HUES6 (cell line): ENCODE results near the gene YPEL2.

Source experiments
- H3K27ac ChIP-seq: 2 replicates; pipeline ENCODE4 v1.7.0; 2013; ENCODE audit warnings: low read depth, mild to moderate bottlenecking, low read length, inconsistent platforms
- H3K27me3 ChIP-seq: 2 replicates; pipeline ENCODE4 v1.6.1; 2013; ENCODE audit warnings: low read length; ENCODE audit not compliant: control insufficient read depth, insufficient read depth
- H3K36me3 ChIP-seq: 2 replicates; pipeline ENCODE4 v1.6.1; 2013; ENCODE audit warnings: low read length; ENCODE audit not compliant: control insufficient read depth, insufficient read depth
- H3K4me1 ChIP-seq: 2 replicates; pipeline ENCODE4 v1.6.1; 2013; ENCODE audit warnings: low read length; ENCODE audit not compliant: control insufficient read depth, insufficient read depth
- H3K4me3 ChIP-seq: 2 replicates; pipeline ENCODE4 v1.5.1; 2013; ENCODE audit warnings: low read depth, low read length
- H3K9ac ChIP-seq: one replicate; pipeline ENCODE4 v1.6.1; 2013; ENCODE audit warnings: mild to moderate bottlenecking, low read length
- H3K9me3 ChIP-seq: 2 replicates; pipeline ENCODE4 v1.6.1; 2013; ENCODE audit warnings: low read depth, low read length; ENCODE audit not compliant: control insufficient read depth, insufficient read depth

The YPEL2 gene

DNA sequence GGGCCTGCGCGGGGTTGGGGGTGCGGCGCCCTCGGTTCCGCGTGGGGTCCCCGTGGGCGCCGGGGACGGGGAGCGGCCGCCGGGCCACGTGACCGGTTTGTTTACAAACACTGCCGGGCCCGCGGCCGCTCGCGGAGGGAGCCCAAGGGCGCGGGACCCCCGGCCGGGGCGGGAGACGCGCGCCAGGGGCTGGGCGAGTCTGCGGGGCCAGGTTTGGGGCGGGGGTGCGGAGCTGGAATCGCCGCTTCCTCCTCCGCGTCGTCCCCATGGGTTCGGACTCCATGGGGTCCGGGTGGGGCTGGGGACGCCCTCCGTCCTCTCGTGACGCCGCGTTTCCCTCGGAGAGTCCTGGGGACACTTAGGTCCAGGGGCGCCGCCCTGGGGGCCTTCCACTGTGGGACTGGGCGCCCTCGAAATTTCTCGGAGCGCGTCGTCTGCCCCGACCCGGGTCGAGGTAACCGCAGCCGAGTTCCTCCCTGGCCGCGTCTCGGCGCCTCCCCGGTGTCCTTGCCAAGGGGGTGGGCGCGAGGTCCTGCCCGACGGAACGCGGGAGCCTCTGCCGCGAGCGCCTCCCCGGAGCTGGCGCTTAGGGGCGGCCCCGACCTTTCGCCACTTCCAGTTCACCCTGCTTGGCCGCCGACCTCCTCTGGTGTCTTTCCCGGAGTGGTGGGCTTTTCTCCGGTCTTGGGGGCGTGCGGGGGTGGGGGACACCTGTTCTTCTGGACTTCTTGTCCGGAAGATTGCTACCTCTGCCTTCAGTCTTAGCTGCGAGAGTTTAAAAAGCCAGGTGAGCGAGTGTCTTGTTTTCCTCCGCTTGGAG is 684 bp downstream of the YPEL2 start:
- Histone ChIP-seq H3K27ac (no peak overlapping the region), H3K9ac (peak overlapping the region; percentile 44), H3K4me3 (peak overlapping the region; percentile 84), H3K4me1 (peaks cover 27% of the 10 kb centered on the region), H3K27me3 (peaks cover 36% of the 10 kb centered on the region), H3K36me3 (no peaks in the 10 kb centered on the region), H3K9me3 (no peaks in the 10 kb centered on the region)

DNA sequence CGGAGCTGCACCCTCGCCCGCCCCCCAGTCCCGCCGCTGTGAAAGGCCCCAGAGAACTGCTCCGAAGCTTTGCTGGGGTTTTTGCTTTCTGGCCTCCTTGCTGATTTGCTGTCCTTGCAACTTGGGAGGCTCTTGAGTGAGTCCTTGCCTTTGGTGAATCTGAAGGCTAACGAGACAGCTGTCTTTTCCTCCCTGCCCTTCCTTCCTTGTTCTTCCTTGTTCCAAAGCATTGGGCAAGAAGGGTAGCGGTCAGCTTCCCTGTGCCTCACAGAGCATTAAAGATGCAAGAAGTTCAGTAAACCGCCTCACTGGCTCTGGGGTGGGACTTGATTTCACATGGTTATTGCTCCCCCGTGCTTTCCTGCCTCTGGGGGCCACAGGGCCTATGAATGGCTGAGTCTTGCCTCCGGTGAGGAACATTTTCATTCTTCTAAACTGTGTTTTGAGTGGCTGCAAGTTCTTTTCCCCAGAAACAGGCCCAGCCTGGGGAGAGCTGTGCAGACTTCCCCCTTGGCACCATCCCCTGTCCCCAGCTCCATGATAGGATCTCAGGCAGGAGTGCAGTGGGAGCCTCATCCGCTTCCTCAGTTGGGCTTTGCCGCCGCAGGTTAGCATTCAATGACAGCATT is 1.4 kb downstream of the YPEL2 start:
- peak overlapping the region; percentile 44 for H3K9ac ChIP-seq

DNA sequence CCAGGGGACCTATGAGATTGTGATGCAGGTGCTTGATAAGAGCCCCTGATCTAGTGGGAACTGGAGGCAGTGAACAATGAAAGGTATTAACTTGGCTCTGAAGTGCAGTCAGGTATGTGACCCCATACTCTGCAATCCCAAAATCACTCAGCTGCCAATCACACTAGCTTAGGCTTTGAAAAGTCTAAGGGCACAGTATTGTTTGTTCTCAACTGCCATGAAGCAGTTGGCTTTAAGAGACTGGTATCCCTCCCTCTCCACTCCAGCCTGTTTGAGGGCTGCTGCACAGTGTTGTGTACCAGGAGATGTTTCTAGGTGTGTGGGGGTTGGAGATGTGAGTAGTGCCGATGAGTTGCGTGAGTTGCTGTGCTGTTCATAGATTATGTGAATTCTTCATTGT is 2.4 kb downstream of the YPEL2 start:
- no peak overlapping the region for H3K9ac ChIP-seq
- no peak overlapping the region for H3K4me3 ChIP-seq
- no peak overlapping the region for H3K27ac ChIP-seq

More for the DNA sequence above, 1.4 kb downstream of the YPEL2 start:
- H3K9me3 ChIP-seq: no peaks in the 10 kb centered on the region
- H3K4me3 ChIP-seq: peak overlapping the region; percentile 84
- no peak overlapping the region for H3K27ac ChIP-seq
- no peaks in the 10 kb centered on the region for H3K36me3 ChIP-seq
- peaks cover 36% of the 10 kb centered on the region for H3K27me3 ChIP-seq
- H3K4me1 ChIP-seq: peaks cover 27% of the 10 kb centered on the region

DNA sequence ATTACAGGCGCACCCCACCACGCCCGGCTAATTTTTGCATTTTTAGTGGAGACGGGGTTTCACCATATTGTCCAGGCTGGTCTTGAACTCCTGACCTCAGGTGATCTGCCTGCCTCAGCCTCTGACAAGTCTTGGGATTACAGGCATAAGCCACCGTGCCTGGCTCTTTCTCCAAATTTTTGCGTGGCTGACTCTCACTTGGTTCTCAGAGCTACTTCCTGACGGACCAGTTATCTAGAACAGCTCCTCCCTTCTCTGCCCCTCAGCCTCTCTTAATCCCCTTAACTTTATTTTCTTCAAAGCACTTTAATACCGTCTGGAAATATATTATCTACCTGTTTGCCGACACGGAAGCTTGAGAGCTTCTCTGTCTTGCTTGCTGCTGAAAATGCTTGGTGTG is 4.2 kb downstream of the YPEL2 start:
- Histone ChIP-seq H3K9me3 (no peaks in the 10 kb centered on the region), H3K27me3 (peaks cover 36% of the 10 kb centered on the region), H3K27ac (no peak overlapping the region), H3K4me1 (peaks cover 6% of the 10 kb centered on the region), H3K9ac (no peak overlapping the region), H3K4me3 (no peak overlapping the region), H3K36me3 (no peaks in the 10 kb centered on the region)

More for the DNA sequence above, 2.4 kb downstream of the YPEL2 start:
- peaks cover 24% of the 10 kb centered on the region for H3K4me1 ChIP-seq
- no peaks in the 10 kb centered on the region for H3K36me3 ChIP-seq
- no peaks in the 10 kb centered on the region for H3K9me3 ChIP-seq
- peaks cover 36% of the 10 kb centered on the region for H3K27me3 ChIP-seq

DNA sequence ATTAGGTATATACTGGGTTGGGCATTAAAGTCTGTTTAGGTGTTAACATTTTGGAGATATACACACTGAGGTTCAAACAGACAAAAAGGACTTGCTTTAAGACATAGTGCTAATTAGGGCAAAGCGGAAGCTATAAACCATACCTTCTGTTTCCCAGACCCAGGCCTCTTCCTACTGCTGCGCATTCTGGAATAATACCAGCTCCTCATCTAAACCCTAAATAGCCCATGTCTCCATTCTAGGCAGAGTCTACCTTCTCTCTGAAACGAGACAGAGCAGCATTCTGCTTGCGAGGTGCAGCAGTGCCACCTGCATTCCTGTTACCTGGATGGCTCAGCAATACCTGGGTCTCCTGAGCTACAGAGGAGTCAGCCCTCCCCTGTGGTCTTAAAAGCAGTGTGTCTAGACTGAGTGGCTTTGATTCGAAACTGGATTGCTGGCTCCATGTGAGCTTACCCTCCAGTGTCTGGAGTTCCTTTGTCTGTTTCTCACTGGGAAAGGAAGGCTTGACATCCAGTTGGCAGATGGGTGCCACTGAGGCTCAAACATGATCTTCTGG is 6.4 kb downstream of the YPEL2 start:
- Histone ChIP-seq H3K9ac (no peak overlapping the region), H3K4me1 (peaks cover 2% of the 10 kb centered on the region), H3K36me3 (no peaks in the 10 kb centered on the region), H3K4me3 (no peak overlapping the region), H3K27me3 (peaks cover 26% of the 10 kb centered on the region), H3K9me3 (no peaks in the 10 kb centered on the region), H3K27ac (no peak overlapping the region)

DNA sequence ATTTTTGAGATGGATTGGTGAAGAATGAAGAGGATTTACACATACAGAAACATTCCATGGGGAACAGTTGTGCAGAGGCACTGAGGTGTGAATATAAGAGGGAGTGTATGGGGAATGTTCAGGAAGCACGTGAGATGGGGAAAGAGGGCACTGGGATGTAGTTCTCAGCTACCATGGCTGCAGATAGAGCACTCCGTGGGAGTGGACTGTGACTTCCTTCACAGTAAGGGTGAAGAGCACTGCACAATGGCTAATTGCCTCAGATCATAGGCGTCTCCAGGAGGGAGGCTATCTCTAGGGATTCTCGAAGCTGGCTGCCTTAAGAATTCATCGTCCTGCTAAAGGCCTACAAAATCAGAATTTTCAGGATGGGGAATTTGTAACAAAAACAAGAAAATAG is 7.0 kb downstream of the YPEL2 start:
- Histone ChIP-seq H3K4me1 (no peaks in the 10 kb centered on the region), H3K27me3 (peaks cover 19% of the 10 kb centered on the region), H3K36me3 (no peaks in the 10 kb centered on the region), H3K4me3 (no peak overlapping the region), H3K9me3 (no peaks in the 10 kb centered on the region), H3K9ac (no peak overlapping the region), H3K27ac (no peak overlapping the region)

DNA sequence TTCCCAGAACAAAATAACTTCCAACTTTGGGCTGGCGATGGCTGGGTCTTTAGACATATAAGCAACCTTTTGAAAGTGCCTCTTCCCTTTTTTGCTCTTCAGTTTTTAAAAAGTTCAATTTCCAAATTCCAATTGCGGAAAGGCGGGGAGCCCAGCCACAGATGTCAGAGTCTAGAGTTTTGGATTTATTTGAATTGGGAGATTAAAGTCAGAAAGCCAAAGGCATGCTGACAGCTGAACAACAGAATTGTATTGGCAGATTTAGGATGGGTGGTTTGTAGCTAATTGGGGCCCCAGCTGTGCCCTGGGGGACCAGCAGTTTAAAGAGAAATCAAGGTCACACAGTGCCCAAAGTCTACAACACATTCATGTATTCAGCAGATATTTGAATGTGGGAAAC is 10.5 kb downstream of the YPEL2 start:
- no peaks in the 10 kb centered on the region for H3K36me3 ChIP-seq
- no peak overlapping the region for H3K9ac ChIP-seq
- H3K9me3 ChIP-seq: no peaks in the 10 kb centered on the region
- no peak overlapping the region for H3K4me3 ChIP-seq
- H3K27ac ChIP-seq: no peak overlapping the region
- no peaks in the 10 kb centered on the region for H3K27me3 ChIP-seq
- no peaks in the 10 kb centered on the region for H3K4me1 ChIP-seq

DNA sequence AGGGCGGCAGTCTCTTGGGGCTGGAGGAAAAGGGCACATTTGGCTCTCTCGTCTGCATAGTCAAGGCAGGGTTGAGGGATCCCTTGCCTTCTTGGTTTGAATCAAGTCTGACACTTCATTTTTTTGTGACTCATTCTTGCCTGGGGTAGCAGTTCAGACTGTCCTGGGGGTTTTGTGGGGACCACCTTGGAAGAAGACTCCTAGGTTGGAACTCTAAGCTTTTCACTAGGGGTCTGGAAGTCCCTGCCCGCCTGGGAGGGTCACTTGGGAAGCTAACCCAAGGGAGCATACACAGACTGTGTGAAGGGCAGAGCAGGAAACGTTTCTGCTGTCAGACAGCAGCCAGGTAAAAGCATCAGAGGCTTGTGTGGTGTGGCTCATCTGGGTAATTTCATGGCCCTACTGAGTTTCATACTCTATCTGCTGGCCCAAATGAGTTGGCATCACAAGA is 11.3 kb downstream of the YPEL2 start:
- Histone ChIP-seq H3K4me1 (peaks cover under 1% of the 10 kb centered on the region; the same call in 1 of the 2 replicates), H3K9ac (no peak overlapping the region), H3K36me3 (no peaks in the 10 kb centered on the region), H3K4me3 (no peak overlapping the region), H3K27ac (no peak overlapping the region), H3K9me3 (no peaks in the 10 kb centered on the region), H3K27me3 (no peaks in the 10 kb centered on the region)

DNA sequence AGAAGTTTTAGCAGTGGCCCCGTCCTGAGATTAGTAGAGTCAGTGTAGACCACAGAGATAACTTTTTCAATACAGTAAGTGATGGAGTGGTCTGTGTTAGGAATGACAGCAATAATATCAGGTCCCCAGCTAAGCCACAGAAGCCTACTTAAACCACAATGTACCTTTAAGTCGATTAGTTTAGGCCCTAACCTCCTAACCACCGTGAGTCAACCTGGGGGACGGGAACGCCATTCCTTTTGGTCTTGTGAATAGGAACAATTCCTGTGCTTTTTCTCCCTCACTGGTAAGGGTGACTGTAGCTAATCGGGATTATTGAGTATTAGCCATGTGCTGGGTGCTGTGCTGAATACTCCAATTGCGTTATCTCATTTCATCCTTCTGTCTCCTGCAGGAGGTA is 14.0 kb downstream of the YPEL2 start:
- Histone ChIP-seq H3K4me3 (no peak overlapping the region), H3K4me1 (peaks cover 6% of the 10 kb centered on the region; the same call in 1 of the 2 replicates), H3K9me3 (no peaks in the 10 kb centered on the region), H3K36me3 (no peaks in the 10 kb centered on the region), H3K27ac (no peak overlapping the region), H3K9ac (no peak overlapping the region), H3K27me3 (no peaks in the 10 kb centered on the region)

DNA sequence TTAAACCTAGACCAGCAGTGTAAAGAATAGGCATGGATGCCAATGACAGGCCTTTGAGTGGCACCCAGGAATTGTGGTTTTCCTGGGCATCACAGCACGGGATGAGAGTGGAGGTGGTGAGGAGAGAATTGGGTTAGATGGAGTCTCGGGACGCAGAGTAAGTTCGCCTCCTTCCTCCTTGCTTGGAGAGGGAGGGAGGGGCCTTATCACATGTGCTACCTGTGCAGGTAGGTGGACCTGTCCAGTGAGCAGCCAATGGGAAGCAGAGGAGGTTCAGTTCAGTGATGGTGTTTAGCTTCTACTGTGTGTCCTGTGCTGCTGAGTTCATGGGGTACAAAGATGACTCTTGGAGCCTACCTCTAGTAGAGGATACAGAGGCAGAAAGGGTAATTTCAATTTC is 14.9 kb downstream of the YPEL2 start:
- Histone ChIP-seq H3K9ac (no peak overlapping the region), H3K9me3 (no peaks in the 10 kb centered on the region), H3K4me3 (no peak overlapping the region), H3K36me3 (no peaks in the 10 kb centered on the region), H3K27me3 (no peaks in the 10 kb centered on the region), H3K4me1 (peaks cover 6% of the 10 kb centered on the region; the same call in 1 of the 2 replicates), H3K27ac (no peak overlapping the region)

DNA sequence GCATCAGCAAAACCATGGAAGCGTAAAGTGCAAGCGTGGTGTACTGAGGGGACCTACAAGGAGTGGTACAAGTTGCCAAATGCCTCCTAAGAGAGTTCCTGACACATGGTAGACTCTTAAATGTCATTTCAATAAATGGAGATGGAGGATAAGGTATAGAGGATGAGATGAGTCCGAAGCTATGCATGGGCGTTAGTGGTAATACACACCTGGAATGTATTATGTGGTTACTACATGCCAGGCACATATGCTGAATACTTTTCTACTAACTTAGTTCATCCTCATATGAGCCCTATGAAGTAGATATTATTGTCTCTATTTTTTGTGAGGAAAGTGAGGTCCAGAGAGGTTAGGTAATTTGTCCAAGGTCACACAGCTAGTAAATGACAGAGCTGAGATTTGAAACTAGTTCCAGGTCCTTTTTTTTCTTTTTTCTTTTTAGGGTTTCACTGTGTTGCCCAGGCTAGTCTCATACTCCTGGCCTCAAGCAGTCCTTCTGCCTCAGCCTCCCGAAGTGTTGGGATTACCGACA is 15.5 kb downstream of the YPEL2 start:
- Histone ChIP-seq H3K9me3 (no peaks in the 10 kb centered on the region), H3K36me3 (no peaks in the 10 kb centered on the region), H3K27me3 (no peaks in the 10 kb centered on the region), H3K4me1 (peaks cover 6% of the 10 kb centered on the region; the same call in 1 of the 2 replicates), H3K9ac (no peak overlapping the region), H3K4me3 (no peak overlapping the region), H3K27ac (no peak overlapping the region)
